OCI-M2 (cell line): Measurements from ENCODE around the gene MEIS2.

Experiments used
- DNase-seq: peaks from one replicate; lab custom pipeline; 2025; ENCODE audit not compliant: unreplicated experiment; lab: John Stamatoyannopoulos, UW

MEIS2 gene

DNA sequence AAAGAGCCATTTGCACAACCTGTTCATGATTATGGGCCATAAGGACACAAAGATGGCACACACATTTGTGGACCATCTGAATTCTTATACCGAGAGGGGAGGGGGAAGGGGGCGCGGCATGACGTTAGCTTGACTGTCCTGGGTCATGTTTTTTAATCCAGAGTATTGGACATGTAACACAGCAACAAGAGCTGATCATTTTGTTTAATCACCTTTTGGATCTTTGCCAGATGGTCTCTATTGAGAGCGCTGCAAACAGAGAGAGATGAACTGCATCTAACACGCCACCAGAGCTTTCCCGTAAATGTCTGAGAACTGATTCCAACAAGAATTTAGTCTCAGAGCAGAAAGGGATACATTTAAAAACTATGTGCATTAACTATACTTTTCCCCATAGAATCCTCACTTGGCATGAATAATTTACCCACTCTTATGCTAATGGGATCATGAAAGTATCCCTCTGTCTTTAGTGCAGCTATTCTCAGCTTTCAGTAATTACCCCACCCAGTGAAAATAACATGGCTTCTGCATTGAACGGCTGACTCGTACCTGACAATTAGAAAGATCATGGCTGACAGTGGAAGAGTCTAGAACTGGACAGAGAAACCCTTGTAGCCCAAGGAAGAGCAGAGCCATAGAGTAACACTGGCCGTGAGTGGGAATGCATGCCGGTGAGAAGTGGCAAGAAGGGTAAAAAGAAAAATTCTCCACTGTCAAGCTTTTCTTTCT lies 22.6 kb downstream of the MEIS2 start:
- no peak for DNase-seq

DNA sequence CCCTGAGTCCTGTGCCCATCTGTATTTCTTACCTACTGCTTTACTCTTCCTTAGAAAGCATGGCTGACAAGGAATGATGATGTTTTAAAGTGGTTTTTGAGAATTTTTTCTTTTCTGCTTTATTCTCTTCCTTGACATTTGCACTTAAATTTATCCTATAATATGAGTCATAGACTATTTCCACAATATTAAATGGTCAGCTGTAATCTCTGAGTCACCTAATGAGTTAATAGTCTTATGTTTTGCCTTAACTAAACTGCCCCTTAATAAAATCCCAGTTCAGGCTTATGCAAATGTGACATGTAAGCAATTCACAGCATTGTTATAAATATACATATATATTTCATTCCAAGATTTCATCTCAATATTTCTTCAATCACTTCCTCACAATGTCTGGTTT lies 23.8 kb downstream of the MEIS2 start:
- DNase-seq = no peak

DNA sequence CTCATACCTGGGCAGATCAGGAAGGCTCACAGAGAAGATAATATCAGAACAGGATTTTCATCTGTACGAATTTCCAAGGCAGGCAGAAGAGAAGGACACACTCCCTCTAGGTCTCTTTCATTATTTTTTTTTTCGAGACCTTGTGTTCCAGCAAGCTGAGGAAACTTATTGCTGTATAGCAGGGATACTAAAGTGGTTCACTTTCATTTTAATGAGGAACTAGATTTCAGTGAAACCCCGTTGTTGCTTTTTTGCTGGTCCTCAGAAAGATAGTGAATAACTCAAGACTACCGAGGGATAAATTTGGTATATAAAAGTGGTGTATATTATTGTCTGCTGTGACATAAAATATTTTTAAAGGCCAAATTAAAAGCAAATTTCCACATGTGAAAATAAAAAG lies 24.6 kb downstream of the MEIS2 start:
- DNase-seq = no peak

DNA sequence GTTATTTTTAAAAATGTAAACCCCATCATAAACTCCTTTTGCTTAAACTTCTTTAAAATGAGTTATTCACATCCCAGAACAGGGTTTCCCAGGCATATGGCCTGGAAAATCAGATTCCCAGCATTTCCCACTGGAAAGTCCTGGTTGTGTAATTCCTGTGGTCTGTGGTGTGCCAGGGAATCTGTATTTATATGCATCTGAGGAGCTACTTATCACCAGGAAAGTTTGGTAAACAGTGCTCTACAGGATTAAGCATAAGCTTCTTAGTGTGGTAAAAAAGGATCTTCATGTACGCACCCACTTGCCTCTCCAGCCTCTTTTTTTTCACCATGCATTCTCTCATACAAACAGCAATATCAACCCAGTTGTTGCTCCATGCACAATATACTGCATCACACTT lies 28.2 kb downstream of the MEIS2 start:
- DNase-seq = no peak

DNA sequence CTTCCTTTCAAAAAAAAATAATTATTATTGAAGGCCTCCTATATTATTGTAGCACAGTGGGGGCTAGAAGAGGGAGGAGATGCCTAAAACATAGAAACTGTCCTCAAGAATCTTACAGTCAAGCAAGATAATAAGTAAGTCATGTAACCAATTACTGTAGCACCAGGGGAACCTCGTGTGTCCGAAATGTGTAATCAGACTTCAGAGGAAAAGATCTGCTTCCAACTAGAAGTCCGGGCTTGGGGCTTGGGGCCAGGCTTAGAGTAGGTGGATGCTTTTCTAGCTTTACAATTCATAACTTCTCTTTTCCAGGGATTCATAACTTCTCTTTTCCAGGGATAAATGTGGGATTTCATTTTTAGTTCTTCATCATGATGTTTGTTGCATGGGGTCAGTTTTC lies 29.2 kb downstream of the MEIS2 start:
- DNase-seq = no peak

DNA sequence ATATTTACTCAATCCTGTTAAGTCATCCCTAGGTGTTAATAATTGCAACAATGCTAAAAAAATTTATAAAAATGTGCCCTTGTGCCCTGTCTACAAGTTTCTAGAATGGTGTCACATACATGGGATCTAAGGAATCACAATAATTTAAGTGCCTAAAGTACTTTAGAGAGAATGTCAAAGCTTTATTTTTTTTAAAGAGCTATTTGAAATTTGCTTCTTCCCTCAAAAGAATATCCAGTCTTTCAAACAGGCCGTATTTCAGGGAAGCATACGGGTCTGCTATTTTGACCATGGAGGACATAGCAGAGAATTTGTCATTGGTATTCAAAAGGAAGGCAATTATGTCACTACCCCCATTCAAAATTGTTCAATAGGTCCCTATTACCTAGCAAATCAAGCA lies 29.7 kb downstream of the MEIS2 start:
- no peak for DNase-seq

DNA sequence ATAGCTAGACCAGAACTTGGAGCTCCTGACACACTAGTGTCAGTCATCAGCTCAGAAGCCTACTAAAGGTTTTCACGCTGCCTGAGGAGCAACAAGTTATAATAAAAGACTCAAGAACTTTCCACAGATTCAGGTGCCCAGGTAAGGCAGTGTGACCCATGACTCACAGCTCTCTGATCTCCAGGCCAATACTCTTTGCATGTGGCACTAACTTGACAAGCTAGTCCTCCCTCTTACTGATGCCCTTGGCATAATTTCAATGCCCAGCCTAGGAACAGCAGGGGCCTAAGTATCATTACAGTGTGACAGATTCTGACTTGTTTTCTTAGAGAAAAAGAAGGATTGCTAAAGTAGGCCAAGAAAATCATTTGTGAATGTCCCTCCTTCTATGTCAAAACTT lies 38.4 kb downstream of the MEIS2 start:
- DNase-seq = no peak

DNA sequence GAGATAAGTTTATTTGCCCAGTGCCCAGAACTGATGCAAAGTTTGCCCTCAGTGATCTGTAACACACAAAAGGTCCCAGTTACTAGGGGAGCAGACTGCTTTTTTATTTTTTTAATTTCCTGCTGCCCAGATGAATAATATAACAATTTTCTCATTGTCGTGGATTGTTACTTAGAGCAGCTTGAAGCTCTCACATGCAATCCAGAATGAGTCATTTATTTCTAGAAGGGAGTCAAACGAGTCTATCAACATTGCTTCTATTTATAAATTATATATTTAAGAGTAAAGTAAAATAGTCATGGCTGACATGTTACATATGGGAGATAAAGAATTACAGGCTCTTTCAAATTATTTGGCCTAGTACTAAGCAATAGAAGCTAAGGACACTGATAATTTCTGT lies 41.3 kb downstream of the MEIS2 start:
- DNase-seq = no peak

DNA sequence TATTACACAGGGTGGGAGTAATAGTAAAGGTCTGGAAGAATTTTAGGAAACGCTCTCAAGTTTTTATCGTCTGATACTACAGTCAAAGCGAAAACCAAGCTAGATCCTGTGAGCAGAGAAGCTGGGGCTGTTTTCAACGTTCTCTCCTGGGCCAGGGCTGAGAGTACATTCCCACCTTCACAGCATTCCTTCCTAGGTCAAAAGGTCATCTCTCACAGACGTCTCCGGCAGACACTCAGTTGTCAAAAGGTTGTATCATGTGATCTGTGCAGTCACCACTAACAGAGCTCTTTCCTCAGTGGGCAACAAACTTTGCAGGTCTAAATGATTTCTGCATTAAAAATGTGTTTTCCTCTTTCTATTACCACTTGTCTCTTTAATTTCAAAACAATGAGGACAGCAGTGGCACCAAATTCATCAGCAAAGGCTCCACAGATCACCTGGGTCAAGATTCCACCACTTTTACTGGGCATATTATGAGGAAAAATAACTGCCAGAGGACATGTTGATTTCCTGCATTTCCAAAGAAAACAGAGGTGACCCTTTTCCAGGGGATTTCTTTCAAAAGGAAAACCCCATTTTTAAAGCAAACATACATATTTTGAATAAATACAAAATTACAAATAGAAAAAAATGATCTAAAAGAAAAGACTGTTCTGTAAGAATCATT lies 41.9 kb downstream of the MEIS2 start:
- DNase-seq = no peak

DNA sequence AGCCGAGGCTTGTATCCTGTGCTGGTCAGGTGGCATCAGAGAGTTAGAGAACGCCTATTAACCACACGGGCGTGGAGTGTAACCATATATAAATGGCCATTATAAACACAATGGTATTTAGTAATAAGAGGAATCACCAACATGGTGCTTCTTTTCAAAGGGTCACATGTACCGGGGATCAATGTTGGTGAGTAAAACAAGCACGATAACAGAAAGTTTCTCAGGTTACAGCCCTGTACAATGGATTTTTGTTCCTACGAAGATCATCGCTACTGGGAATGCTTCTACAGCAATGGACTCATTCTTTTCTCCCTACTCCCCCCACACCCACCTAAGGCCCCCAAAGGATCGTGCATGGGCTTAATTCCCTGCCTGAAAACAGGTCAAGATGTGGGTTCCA lies 42.5 kb downstream of the MEIS2 start:
- no peak for DNase-seq

DNA sequence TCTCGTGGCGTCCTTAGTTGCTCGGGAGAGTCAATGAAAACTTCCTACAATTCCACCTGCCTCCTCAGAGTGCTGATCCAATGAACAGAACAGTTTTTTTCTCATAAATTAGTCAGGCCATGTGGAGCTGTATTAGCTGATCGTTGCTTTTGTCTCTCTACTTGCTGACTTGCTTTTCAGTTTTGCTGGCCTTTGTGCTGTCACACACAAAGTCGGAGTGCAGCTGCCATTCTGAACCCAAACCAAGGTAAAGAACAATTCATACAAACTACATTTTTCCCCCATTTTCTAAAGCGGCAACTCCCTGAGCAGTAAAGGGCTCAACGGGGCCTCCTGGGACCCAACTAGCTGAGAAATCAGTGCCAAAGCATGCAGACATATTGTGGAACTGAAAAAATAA lies 43.1 kb downstream of the MEIS2 start:
- no peak for DNase-seq

DNA sequence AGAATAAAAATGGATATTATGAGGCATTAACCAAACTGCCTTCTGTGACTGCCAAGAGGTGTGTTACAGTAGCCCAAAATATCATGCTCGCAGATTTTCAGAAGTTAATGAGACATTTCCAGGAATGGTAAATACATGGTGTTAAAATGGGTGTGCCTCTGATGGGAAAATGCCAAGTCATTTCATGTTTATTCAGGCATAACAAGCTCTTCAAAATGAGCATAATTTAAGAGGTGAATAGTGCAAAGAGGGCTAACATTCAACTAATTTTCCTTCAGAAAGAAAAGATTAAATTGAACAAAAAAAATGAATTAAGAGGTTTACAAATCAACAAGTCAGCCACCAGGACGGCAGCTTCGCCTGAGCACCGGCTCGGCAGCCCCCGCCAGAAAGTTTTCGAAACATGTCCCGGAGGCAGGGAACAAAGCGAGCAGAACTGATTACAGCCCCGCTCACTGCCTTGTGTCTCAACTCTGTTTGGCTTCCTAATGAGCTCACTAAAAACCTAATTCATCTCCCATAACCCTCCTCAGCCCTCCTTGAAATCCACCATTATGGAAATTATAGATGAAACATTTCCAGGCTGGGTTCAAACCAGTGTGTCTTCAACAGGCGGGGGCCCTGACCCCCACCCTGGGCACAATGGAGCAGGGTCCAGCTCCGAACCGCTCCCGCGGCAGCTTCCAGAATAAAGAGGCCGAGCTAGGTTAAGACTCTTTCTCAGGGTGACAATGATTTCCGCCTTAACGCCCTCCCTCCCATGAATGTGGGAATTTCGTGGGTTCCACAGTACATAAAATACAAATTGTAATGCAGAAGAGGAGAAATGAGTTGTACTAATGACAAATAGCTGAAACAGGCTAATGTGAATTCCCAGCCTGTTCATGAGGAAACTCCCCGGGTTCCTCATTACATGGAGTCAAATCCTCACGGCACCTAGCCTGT lies 43.9 kb downstream of the MEIS2 start:
- no peak for DNase-seq

DNA sequence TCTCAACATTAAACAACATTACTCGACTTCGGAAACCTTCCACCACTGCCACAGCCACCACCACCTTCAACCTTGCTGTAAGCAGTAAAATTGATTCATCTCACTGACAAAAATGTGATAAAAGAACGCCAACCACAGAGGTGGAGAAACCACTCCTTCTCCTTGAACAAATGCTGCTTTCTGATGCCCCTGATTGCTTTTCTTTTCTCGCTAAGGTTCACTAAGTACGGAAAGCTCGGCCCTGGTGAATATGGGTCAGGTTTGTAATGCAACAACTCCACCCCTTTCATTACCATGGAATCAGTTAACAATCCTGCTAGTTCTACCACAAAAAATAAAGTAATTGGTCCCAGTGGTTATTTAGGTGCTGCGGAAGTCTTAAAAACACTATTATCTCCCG lies 44.9 kb downstream of the MEIS2 start:
- DNase-seq = no peak

DNA sequence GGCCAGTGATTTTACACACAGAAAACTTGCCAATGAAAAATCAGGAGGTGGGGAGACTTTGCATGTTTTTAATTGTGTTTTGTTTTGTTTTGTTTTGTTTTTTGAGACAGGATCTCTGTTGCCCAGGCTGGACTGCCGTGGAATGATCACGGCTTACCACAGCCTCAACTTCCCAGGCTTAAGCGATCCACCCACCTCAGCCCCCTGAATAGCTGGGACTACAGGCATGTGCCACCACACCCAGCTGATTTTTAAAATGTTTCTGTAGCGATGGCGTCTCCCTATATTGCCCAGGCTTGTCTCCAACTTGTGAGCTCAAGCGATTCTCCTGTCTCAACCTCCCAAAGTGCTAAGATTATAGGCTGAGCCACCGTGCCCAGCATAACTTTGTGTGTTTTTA lies 46.0 kb downstream of the MEIS2 start:
- DNase-seq = no peak

DNA sequence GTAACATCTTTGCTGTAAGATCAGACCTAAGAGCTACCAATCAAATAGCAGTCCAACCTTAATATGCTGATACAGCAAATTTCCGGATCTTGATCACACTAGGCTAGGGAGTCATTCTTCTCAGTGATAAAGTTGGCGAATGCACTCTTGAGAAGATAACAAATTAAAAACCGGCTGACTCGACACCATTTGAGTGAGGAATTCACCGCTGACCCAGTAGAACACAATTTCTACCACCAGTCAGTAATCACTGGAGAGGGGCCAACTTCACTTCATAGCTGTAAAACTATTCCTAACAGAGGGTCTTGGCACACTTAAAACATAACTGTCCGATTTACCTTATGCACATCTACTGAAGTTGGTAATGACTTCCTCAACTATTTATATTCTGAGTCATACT lies 47.2 kb downstream of the MEIS2 start:
- DNase-seq = no peak

DNA sequence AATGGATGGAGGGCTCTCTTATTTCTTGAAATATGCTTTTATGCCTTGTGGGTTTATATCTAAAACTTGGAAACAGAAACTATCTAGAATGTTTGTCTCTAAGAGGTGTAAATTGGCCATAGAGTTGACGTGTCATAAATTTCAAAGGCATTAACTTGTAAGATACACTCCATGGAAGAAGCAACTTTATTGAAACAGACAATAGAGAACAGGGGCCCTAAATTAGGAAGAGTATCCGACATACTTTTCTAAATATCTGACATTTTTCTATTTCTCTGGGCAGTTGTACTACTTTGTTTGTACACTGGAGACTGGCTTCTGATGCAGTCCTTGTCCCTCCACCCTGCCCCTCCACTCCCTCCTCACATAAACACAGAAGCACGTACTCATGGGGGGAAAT lies 50.0 kb downstream of the MEIS2 start:
- DNase-seq = no peak

DNA sequence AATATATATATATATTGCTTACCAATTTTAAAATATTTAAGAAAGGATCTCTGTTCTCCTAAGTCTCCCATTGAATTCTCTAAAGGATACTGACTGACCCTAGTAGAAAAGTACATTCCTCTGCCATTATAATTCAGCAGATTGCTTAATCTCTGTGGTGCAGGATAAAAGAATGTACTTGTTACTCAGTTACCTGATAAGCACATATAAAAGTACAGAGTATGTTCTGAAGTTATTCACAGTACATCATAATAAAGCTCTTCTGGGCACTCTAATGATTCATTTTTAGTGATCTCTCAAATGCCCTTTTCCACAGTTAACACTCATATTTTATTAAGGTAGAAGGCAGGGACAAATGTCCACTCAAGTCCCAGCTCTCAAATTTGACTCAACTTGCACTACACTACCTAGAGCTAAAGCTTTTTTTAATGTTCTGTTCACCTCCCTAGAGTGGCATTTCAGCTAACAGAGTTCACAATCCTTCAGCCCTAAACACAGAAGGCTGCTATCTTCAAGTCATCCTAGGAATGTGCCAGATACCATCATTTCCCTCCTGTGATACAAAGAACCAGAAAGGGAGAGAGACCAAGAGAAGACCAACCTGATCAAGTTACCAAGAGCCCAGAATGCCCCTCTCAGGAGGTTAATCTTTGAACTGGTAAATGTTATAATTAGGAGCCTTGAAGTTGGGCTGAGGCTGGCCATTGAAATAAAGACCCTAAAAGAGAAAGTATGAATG lies 53.3 kb downstream of the MEIS2 start:
- DNase-seq = no peak

DNA sequence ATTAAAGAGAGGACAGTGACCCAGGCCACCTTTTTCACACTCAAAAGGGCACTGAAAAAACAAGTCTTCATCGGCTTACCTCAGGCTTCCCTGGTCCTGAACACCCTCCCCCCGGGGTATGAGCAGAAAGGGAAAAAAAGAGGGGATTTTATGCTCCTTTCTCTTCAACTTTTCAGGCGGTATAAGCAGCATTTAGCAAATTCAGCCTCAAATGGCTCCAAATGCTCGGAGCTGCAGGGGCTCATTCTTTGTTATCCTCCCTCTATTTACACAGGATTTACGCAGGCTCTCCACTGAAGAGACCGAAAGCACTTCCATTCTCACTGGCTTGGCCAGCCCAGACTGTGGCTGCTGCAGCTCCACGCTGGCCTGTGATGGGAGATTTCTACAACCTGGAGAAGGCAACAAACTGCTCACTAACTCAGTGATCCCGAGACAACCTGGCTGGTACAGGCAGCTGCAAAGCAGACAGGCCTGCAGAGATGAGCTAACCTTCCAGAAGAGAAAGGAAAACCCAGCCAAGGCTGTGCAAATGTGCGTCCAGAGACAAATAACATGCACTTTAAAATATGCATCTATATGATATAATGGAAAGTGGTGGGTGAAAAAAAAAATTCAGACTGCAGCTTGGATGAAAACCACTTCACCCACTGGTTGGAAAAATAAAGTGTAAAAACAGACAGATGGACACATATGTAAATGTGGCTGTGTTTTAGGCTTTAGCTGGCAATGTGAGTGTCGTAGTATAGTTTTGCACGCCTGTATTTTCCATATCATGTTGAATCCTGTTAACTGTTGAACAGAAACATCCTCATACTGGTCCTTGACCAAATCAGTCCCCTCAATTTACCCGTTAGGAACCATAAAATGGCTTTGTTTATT lies 54.2 kb downstream of the MEIS2 start:
- DNase-seq = no peak

DNA sequence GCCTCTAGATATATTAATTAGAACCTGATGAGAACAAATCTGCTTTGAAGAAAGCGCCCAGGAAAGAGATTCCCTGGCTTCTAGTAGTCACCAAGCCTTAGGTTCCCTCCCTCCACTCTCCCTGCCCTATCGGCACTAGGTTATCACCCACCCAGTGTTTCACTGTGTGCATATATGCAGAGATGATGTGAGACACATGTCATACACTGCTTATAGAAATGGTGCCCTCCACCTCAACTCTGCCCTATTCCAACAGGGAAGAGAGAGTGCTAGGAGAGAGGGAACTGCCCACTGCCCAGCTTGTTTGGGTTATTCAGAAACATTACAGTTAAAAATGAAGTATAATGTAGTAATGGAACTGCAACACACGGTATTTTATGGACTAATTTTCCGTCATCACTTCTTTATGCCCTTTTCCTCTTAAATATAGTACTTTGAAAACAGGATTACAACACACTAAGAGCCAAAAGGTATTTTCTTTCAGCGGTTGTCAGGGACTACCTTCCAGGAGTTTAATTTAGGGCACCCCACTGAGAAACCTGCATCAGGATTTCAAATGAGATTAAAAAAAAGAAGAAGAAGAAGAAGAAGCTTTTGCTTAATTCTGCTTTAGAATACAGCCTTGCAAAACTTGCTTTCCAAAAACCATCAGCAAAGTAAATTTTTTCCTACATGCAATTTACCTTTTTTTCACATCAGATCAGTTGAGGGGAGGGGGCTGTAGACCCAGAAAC lies 55.3 kb downstream of the MEIS2 start:
- no peak for DNase-seq

DNA sequence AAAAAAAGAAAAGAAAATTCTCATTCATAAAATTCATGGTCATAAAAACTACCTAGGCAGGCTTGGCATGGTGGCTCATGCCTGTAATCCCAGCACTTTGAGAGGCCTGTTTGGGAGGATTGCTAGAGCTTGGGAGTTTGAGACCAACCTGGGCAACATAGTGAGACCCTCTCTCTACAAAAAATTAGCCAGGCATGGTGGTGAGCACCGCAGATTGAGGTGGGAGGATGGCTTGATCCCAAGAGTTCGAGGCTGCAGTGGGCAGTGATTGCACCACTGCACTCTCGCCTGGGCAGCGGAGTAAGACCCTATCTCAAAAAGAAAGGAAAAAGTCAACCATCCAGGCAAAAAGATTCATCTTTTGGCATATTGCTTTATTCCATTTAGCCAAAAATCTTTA lies 58.5 kb downstream of the MEIS2 start:
- no peak for DNase-seq
